Measurements from ENCODE around the gene PLCG1.

PLCG1 gene

GRCh38 chr20:41145317-41145716 lies 8.0 kb downstream of the PLCG1 start:
- no peak for DNase-seq
- H3K4me1 Mint-ChIP-seq (ENCODE audit: low read depth): peaks cover 97% of the 10 kb centered on the region
- H3K27ac Mint-ChIP-seq: peak overlapping the region; percentile 97
- H3K9me3 Mint-ChIP-seq: no peaks in the 10 kb centered on the region
- H3K27me3 Mint-ChIP-seq: no peaks in the 10 kb centered on the region
- H3K4me3 Mint-ChIP-seq: no peak overlapping the region
- H3K36me3 Mint-ChIP-seq (ENCODE audit: low read depth): peaks cover 57% of the 10 kb centered on the region

DNA sequence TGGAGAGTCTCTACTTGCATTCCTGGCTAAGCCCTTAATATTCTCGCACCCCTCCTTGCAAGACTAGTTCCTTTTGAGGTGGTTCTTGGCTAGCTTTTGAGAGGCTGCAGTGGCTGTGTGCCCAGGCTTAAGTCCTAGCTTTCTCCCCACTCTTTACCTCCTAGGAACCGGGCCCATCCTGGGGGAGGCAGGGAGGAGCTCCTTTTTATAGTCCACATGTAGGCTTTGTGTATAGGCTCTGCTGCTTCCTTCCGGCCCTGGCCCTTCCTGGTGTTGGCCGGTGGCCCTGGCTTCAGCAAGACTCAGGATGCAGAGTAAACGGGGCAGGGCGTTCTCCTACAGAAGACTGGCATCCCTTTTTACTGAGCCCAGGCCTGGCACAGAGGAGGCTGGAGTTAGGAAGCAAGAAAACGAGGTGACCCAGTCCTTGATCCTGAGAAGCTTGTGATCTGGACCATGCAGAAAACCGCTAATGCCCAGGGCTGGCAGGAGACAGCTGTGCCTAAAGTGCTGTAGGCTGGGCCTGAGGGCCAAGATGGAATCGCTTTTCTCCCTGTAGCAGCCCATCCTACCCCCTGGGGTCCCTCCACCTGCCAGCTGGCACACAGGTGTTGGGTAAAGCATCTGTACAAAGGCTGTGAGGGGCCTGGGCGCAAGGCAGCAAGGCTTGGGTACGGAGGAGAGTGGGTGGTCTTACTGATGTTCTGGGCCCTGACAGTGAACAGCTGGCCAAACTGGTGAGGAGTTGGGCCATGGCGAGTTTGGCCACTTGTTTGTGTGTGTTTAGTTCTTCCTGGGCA lies 8.7 kb downstream of the PLCG1 start:
- Mint-ChIP-seq H3K36me3 (ENCODE audit: low read depth) (peaks cover 50% of the 10 kb centered on the region), H3K27ac (peak overlapping the region; percentile 97)

DNA sequence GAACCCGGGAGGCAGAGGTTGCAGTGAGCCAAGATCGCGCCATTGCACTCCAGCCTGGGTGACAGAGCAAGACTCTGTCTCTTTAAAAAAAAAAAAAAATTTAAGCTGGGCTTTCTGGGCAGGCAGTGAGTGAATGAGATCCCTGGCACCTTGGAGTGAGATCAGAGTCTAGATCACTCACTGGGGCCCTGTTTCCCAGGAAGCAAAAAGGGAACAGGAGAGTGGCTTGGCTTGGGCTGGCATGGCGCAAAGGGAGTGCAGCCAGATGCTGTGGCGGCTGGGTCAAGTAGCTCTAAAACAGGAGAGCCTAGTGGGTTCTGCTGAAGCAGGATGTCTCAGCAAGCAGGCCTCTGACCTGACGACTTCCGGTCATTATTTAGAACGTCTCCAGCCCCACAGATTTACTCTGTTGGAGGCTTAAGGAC lies 10.4 kb downstream of the PLCG1 start:
- Mint-ChIP-seq H3K27ac (peak overlapping the region; percentile 97), H3K4me3 (no peak overlapping the region), H3K9me3 (no peaks in the 10 kb centered on the region), H3K27me3 (no peaks in the 10 kb centered on the region), H3K4me1 (ENCODE audit: low read depth) (peaks cover 97% of the 10 kb centered on the region), H3K36me3 (ENCODE audit: low read depth) (peaks cover 51% of the 10 kb centered on the region)
- no peak for DNase-seq

More for the DNA sequence above, 8.7 kb downstream of the PLCG1 start:
- no peak overlapping the region for H3K4me3 Mint-ChIP-seq
- peaks cover 97% of the 10 kb centered on the region for H3K4me1 Mint-ChIP-seq (ENCODE audit: low read depth)
- DNase-seq: no peak
- H3K9me3 Mint-ChIP-seq: no peaks in the 10 kb centered on the region
- no peaks in the 10 kb centered on the region for H3K27me3 Mint-ChIP-seq

- peaks cover 56% of the 10 kb centered on the region for H3K36me3 Mint-ChIP-seq (ENCODE audit: low read depth)
- peaks cover 96% of the 10 kb centered on the region for H3K4me1 Mint-ChIP-seq (ENCODE audit: low read depth)
- H3K9me3 Mint-ChIP-seq: no peaks in the 10 kb centered on the region
- no peak overlapping the region for H3K4me3 Mint-ChIP-seq
- H3K27me3 Mint-ChIP-seq: no peaks in the 10 kb centered on the region
- no peak for DNase-seq
- peak overlapping the region; percentile 97 for H3K27ac Mint-ChIP-seq
Measured at GRCh38 chr20:41148942-41149341, 11.6 kb downstream of the PLCG1 start.

DNA sequence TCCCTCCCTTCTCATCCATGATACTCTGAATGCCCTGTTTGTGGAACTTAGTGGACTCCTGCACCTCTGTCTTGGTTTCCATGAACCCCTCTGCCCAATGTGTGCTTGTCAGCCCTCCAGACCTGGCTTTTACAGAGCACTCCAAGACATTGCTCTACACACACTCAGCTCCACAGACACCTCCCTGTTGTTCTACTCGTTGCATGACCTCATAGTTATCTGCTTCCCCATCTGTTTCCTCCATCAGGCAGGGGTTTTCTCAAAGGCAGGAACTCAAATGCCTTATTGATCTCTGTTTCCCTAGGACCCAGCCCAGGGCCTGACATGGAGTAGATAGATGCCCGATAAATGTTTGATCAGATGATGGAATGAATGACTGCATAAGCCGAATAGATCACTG lies 13.3 kb downstream of the PLCG1 start:
- no peak for DNase-seq
- H3K4me1 Mint-ChIP-seq (ENCODE audit: low read depth): peaks cover 96% of the 10 kb centered on the region
- H3K9me3 Mint-ChIP-seq: no peaks in the 10 kb centered on the region
- H3K27ac Mint-ChIP-seq: peak overlapping the region; percentile 96
- peaks cover 52% of the 10 kb centered on the region for H3K36me3 Mint-ChIP-seq (ENCODE audit: low read depth)
- no peak overlapping the region for H3K4me3 Mint-ChIP-seq
- no peaks in the 10 kb centered on the region for H3K27me3 Mint-ChIP-seq

DNA sequence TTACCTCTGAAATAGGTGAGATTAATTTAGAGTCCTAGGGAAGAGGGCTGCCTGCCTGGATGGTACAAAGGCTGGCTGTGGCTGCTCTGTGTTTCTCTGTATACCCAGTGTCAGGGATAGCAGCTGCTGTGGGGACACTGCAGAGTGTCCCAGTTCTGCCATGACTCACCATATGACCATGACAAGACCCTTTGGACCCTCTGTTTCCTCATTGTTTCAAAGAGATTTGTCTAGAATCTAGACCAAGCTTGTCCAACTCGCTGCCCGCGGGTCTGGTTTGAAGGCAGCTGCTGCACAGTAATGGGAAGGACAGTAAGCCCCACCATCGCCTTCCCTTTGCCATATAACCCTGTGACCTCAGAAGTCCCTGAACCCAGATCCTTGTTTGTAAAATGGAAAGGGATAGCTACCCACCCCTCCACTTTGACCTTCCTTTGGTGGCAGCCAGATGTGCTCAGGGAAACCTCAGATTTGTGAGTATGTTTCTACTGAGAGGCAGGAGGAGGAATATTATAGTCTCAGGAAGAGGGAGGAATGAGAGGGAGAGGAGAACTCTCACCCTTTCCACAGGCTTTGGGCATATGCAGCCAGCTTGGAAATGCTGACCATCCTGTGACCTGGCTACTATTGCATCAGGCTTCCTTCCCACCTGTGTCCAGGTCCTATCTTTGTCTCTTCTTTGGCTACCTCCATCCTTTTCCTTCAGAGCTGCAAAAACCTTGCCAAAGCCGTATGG lies 14.0 kb downstream of the PLCG1 start:
- no peak for DNase-seq

DNA sequence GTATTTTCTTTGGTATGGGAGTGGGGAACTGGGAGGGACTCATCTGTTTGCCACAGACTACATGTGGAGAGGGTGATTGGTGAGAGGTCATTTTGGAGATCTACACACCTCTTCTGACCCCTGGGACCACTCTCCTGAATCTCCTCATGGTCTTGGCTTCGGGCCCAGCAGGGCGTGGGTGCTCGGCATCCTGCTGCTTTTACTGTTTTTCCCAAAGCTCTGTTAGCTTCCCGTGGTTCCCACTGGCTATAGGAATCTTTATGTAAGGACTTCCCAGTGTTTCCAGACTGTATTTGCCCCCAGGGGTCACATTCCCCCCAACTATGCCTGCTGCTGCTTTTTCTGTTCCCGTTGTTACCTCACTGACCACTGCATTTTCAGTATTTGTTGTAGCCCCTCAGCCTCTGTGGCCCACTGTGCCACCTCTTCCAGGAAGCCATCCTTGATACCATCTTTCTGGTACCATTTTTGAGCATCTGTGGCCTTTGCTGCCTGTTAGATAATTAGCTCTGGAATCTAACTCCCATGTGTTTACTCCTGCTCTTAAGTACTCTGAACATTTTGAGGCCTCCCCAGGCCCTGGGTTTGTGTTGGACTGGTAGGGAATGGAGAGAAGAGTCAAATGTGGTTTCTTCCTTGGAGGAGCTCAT lies 14.9 kb downstream of the PLCG1 start:
- Mint-ChIP-seq H3K27me3 (no peaks in the 10 kb centered on the region), H3K9me3 (no peaks in the 10 kb centered on the region), H3K36me3 (ENCODE audit: low read depth) (peaks cover 46% of the 10 kb centered on the region), H3K27ac (peak overlapping the region; percentile 96), H3K4me1 (ENCODE audit: low read depth) (peaks cover 96% of the 10 kb centered on the region), H3K4me3 (no peak overlapping the region)
- no peak for DNase-seq

More for the DNA sequence above, 14.0 kb downstream of the PLCG1 start:
- peaks cover 49% of the 10 kb centered on the region for H3K36me3 Mint-ChIP-seq (ENCODE audit: low read depth)
- no peaks in the 10 kb centered on the region for H3K9me3 Mint-ChIP-seq
- no peaks in the 10 kb centered on the region for H3K27me3 Mint-ChIP-seq
- peak overlapping the region; percentile 96 for H3K27ac Mint-ChIP-seq
- no peak overlapping the region for H3K4me3 Mint-ChIP-seq
- peaks cover 96% of the 10 kb centered on the region for H3K4me1 Mint-ChIP-seq (ENCODE audit: low read depth)

- DNase-seq: no peak
- peaks cover 42% of the 10 kb centered on the region for H3K36me3 Mint-ChIP-seq (ENCODE audit: low read depth)
- H3K4me3 Mint-ChIP-seq: no peak overlapping the region
Measured at GRCh38 chr20:41154436-41155176, 17.3 kb downstream of the PLCG1 start.

GRCh38 chr20:41155261-41155660 lies 17.9 kb downstream of the PLCG1 start:
- DNase-seq: no peak
- Mint-ChIP-seq H3K36me3 (ENCODE audit: low read depth) (peaks cover 47% of the 10 kb centered on the region), H3K9me3 (no peaks in the 10 kb centered on the region), H3K27me3 (no peaks in the 10 kb centered on the region), H3K4me1 (ENCODE audit: low read depth) (peaks cover 99% of the 10 kb centered on the region), H3K27ac (peak overlapping the region; percentile 96), H3K4me3 (no peak overlapping the region)

More at GRCh38 chr20:41154436-41155176, 17.3 kb downstream of the PLCG1 start:
- Mint-ChIP-seq H3K9me3 (no peaks in the 10 kb centered on the region), H3K4me1 (ENCODE audit: low read depth) (peaks cover 98% of the 10 kb centered on the region), H3K27ac (peak overlapping the region; percentile 96), H3K27me3 (no peaks in the 10 kb centered on the region)

- peaks cover 94% of the 10 kb centered on the region for H3K4me1 Mint-ChIP-seq (ENCODE audit: low read depth)
- H3K36me3 Mint-ChIP-seq (ENCODE audit: low read depth): peaks cover 63% of the 10 kb centered on the region
- no peaks in the 10 kb centered on the region for H3K27me3 Mint-ChIP-seq
- H3K4me3 Mint-ChIP-seq: peak overlapping the region; percentile 76
- no peaks in the 10 kb centered on the region for H3K9me3 Mint-ChIP-seq
- no peak for DNase-seq
- peak overlapping the region; percentile 96 for H3K27ac Mint-ChIP-seq
Measured at GRCh38 chr20:41158082-41158625, 20.8 kb downstream of the PLCG1 start.

GRCh38 chr20:41159547-41159946 lies 22.2 kb downstream of the PLCG1 start:
- DNase-seq: no peak
- Mint-ChIP-seq H3K4me3 (no peak overlapping the region), H3K27me3 (no peaks in the 10 kb centered on the region), H3K36me3 (ENCODE audit: low read depth) (peaks cover 72% of the 10 kb centered on the region), H3K9me3 (no peaks in the 10 kb centered on the region), H3K4me1 (ENCODE audit: low read depth) (peaks cover 83% of the 10 kb centered on the region), H3K27ac (peak overlapping the region; percentile 96)

- Mint-ChIP-seq H3K4me1 (ENCODE audit: low read depth) (peaks cover 75% of the 10 kb centered on the region), H3K9me3 (no peaks in the 10 kb centered on the region), H3K4me3 (no peak overlapping the region), H3K27me3 (no peaks in the 10 kb centered on the region), H3K36me3 (ENCODE audit: low read depth) (peaks cover 74% of the 10 kb centered on the region), H3K27ac (peak overlapping the region; percentile 96)
- no peak for DNase-seq
Measured at GRCh38 chr20:41160686-41161085, 23.3 kb downstream of the PLCG1 start.

DNA sequence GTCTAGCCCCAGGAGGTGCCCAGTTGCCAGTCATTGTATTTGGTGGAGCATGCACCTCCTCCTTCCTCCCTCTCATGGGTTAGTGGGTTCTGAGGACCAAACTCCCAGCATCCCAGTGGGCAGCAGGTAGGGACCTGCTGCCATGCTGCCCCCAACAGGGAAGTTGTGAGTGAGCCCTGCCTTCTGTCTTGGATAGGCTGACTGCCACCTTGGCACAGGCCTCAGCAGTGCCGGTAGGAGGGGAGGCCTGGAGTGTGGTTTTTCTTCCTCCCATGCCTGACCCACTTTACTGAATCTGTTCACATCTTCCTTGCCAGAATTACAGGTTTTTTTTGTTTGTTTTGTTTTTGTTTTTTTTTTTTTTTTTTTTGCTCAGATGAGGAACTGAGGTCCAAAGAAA lies 24.5 kb downstream of the PLCG1 start:
- Mint-ChIP-seq H3K4me1 (ENCODE audit: low read depth) (peaks cover 72% of the 10 kb centered on the region), H3K9me3 (no peaks in the 10 kb centered on the region), H3K27ac (peak overlapping the region; percentile 89), H3K27me3 (no peaks in the 10 kb centered on the region), H3K36me3 (ENCODE audit: low read depth) (peaks cover 80% of the 10 kb centered on the region), H3K4me3 (no peak overlapping the region)
- DNase-seq: no peak

DNA sequence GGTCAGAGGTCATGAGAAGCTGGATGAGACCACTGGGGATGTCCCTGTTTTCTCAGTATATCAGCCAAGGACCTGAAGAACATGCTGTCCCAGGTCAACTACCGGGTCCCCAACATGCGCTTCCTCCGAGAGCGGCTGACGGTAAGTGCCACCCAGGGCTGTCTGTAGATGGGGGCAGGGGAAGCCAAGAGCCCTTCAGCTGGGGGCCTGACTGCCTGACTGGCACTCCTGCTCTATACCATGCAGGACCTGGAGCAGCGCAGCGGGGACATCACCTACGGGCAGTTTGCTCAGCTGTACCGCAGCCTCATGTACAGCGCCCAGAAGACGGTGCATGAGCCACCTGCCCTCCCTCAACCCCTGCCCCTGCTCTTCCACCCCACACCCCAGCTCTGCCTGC lies 25.1 kb downstream of the PLCG1 start:
- H3K4me3 Mint-ChIP-seq: no peak overlapping the region
- peaks cover 72% of the 10 kb centered on the region for H3K4me1 Mint-ChIP-seq (ENCODE audit: low read depth)
- peaks cover 85% of the 10 kb centered on the region for H3K36me3 Mint-ChIP-seq (ENCODE audit: low read depth)
- no peaks in the 10 kb centered on the region for H3K9me3 Mint-ChIP-seq
- no peaks in the 10 kb centered on the region for H3K27me3 Mint-ChIP-seq
- peak overlapping the region; percentile 89 for H3K27ac Mint-ChIP-seq
- no peak for DNase-seq

Measured in activated T-cell treated with anti-CD3 and anti-CD28 coated beads, Interleukin-2, amount 50 U/mL, for 24 hours (primary cell).